HG02852 (cell line): ENCODE results near the gene CDS2.

Source experiments
- ATAC-seq: cut with Tn5 transposase; IDR thresholded peaks from one replicate; pipeline ENCODE4 v1.9.1; 2021; ENCODE audit warnings: mild to moderate bottlenecking, moderate library complexity; ENCODE audit not compliant: unreplicated experiment

Gene CDS2

GRCh38 chr20:5178046-5178445 lies 51.2 kb downstream of the CDS2 start:
- ATAC-seq: no peak

- ATAC-seq: no peak
Observed at GRCh38 chr20:5180421-5180820, 53.6 kb downstream of the CDS2 start.

- no peak for ATAC-seq
Observed at GRCh38 chr20:5180933-5181332, 54.1 kb downstream of the CDS2 start.

- no peak for ATAC-seq
Observed at GRCh38 chr20:5181492-5181891, 54.7 kb downstream of the CDS2 start.

- no peak for ATAC-seq
Observed at GRCh38 chr20:5181958-5182357, 55.1 kb downstream of the CDS2 start.

GRCh38 chr20:5182615-5183254 lies 55.9 kb downstream of the CDS2 start:
- ATAC-seq: no peak

- no peak for ATAC-seq
Observed at GRCh38 chr20:5183731-5184474, 57.1 kb downstream of the CDS2 start.

GRCh38 chr20:5184684-5185083 lies 57.9 kb downstream of the CDS2 start:
- no peak for ATAC-seq

GRCh38 chr20:5187122-5187521 lies 60.3 kb downstream of the CDS2 start:
- ATAC-seq: no peak

GRCh38 chr20:5188736-5189135 lies 61.9 kb downstream of the CDS2 start:
- no peak for ATAC-seq

- no peak for ATAC-seq
Observed at GRCh38 chr20:5189917-5190316, 63.1 kb downstream of the CDS2 start.

- ATAC-seq: no peak
Observed at GRCh38 chr20:5190444-5190843, 63.6 kb downstream of the CDS2 start.

GRCh38 chr20:5191829-5192569 lies 65.2 kb downstream of the CDS2 start:
- ATAC-seq: no peak

GRCh38 chr20:5192570-5193431 lies 66.0 kb downstream of the CDS2 start:
- peak; percentile 50 for ATAC-seq

- ATAC-seq: no peak
Observed at GRCh38 chr20:5195655-5196054, 68.8 kb downstream of the CDS2 start.

GRCh38 chr20:5196149-5196548 lies 69.3 kb downstream of the CDS2 start:
- ATAC-seq: no peak

GRCh38 chr20:5197270-5197827 lies 70.5 kb downstream of the CDS2 start:
- no peak for ATAC-seq

GRCh38 chr20:5197847-5198650 lies 71.2 kb downstream of the CDS2 start:
- no peak for ATAC-seq

- ATAC-seq: no peak
Observed at GRCh38 chr20:5198651-5198924, 71.8 kb downstream of the CDS2 start.

GRCh38 chr20:5203380-5203779 lies 76.6 kb downstream of the CDS2 start:
- no peak for ATAC-seq
